Endothelial cell of umbilical vein (primary cell): ENCODE results near the gene SWI5.

ENCODE experiments used
- CTCF ChIP-seq, 2 donors: IDR thresholded peaks; 1 replicate in 1 of 2; 2 replicates in 1 of 2; pipeline ENCODE4 v1.5.1; 2011; ENCODE audit warnings: low read length in 2 of 2, mild to moderate bottlenecking in 2 of 2, moderate library complexity in 2 of 2, control low read depth in 1 of 2, inconsistent platforms in 1 of 2, low read depth in 1 of 2; ENCODE audit not compliant: insufficient read depth in 1 of 2; ENCODE audit errors: extremely low read depth in 1 of 2
- EZH2 ChIP-seq: IDR thresholded peaks from 2 replicates; pipeline ENCODE4 v1.6.1; 2012; ENCODE audit warnings: borderline replicate concordance, low read depth, mild to moderate bottlenecking, moderate library complexity, low read length, inconsistent platforms; ENCODE audit not compliant: severe bottlenecking
- FOS ChIP-seq: IDR thresholded peaks from 2 replicates; pipeline ENCODE4 v1.6.1; 2011; ENCODE audit warnings: mild to moderate bottlenecking, low read length, moderate library complexity, borderline replicate concordance; ENCODE audit not compliant: insufficient read depth
- GATA2 ChIP-seq: IDR thresholded peaks from 2 replicates; pipeline ENCODE4 v1.7.0; 2011; ENCODE audit warnings: low read depth, mild to moderate bottlenecking, moderate library complexity, mixed read lengths, low read length; ENCODE audit not compliant: insufficient read length, insufficient read depth
- JUN ChIP-seq: IDR thresholded peaks from 2 replicates; pipeline ENCODE4 v1.6.1; 2011; ENCODE audit warnings: borderline replicate concordance, low read depth; ENCODE audit not compliant: insufficient read length, insufficient read depth
- MAX ChIP-seq: IDR thresholded peaks from 2 replicates; pipeline ENCODE4 v1.6.1; 2011; ENCODE audit not compliant: insufficient read depth, insufficient read length
- MYC ChIP-seq: IDR thresholded peaks from one replicate; pipeline ENCODE4 v1.6.1; 2011; ENCODE audit warnings: mild to moderate bottlenecking, low read depth, low read length
- POLR2A ChIP-seq: IDR thresholded peaks from 2 replicates; pipeline ENCODE4 v1.6.1; 2012; ENCODE audit warnings: low read depth, mild to moderate bottlenecking, control low read depth, low read length
- POLR2AphosphoS5 ChIP-seq: IDR thresholded peaks from 2 replicates; pipeline ENCODE4 v1.6.1; 2012; ENCODE audit warnings: low read depth, mild to moderate bottlenecking, control low read depth, low read length, moderate library complexity; ENCODE audit not compliant: insufficient read depth

DNA sequence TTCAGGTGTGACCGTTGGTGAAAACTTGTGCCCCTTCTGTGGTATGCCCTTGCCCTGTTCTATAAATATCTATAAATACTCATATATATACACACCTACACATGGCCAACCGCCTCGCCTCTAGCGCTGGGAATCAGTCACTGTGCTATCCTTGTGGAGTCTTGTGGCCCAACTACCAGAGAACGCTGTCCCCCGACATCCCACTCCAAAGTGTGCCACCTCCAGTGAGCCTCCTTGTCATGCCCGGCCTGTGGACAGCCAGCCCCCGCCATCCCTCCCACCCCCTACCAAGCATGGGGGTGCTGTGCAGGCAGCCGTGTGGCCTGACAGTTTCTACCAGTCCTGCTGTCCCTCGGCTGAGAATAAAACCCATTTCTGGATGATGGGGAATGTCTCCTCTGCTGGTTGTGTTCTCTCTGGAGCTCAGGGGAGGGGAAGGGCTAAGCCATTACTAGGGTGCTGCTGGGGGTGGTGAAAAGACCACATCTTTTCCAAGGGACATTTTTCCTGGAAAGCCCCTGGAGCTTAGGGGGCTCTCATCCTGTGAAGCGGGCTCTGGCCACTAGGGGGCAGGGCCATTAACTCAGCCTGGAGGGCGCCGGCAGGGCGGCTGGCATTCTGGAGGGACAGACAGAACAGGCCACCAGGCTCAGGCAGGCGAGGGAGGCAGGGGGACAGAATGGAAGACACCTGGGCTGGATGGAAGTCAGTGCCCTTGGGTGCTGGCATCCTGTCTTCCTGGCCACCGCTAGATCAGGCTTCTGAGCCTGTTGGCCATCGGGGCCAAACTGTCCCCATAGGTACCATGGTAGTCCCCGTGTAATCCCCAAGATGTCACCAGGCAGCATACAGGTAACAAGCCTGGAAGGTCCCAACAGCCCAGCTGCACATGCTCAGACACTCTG, 21.0 kb upstream of the SWI5 start:
- TF ChIP-seq GATA2 (no peak), POLR2AphosphoS5 (no peak), POLR2A (peak; percentile 20), CTCF (IDR thresholded peaks at IDR 0.05; ENCODE audit: extremely low read depth in 1 of 2, insufficient read depth in 1 of 2, low read depth in 1 of 2, low read length in 2 of 2) (peak; percentile 88 to 93), EZH2 (no peak), MAX (no peak), JUN (no peak), MYC (no peak), FOS (no peak)
